DND-41 (cell line): ENCODE measurements around the gene ALDH1A1.

ENCODE experiments used
- CTCF ChIP-seq: IDR thresholded peaks from 2 replicates; pipeline ENCODE4 v1.5.1; 2012; ENCODE audit warnings: borderline replicate concordance, low read length, moderate library complexity, mild to moderate bottlenecking; ENCODE audit not compliant: poor library complexity, severe bottlenecking; ENCODE audit errors: extremely low read depth
- EZH2 ChIP-seq: IDR thresholded peaks from 3 replicates; pipeline ENCODE4 v1.6.1; 2012; ENCODE audit warnings: borderline replicate concordance, low read depth, mild to moderate bottlenecking, moderate library complexity, low read length, inconsistent platforms; ENCODE audit not compliant: severe bottlenecking

GRCh38 chr9:72996684-72997314, 43.9 kb upstream of the ALDH1A1 start:
- TF ChIP-seq CTCF (no peak), EZH2 (no peak)
